Vagina (tissue), 2 donors: ENCODE data around the gene TMEM243. TPM values are rescaled to one million over a fixed set of nuclear protein-coding genes. Genes with fewer than 3 reads are reported as not detected.

Experiments used
- DNase-seq, 2 donors: peaks; one replicate each; pipeline ENCODE4 v3.0.0-alpha.2; 2017; ENCODE audit errors: extremely low spot score in 2 of 2
- H3K27ac ChIP-seq: fragments of 200-600 bp; sonication (generic); one replicate; pipeline ENCODE4 v1.5.1; 2019
- H3K27me3 ChIP-seq: fragments of 200-600 bp; sonication (generic); one replicate; pipeline ENCODE4 v1.5.1; 2019
- H3K36me3 ChIP-seq, 2 donors: fragments of 200-600 bp; sonication (generic); one replicate each; pipeline ENCODE4 v1.5.1; 2017 to 2019
- H3K4me1 ChIP-seq: fragments of 200-600 bp; sonication (generic); one replicate; pipeline ENCODE4 v1.5.1; 2019
- H3K4me3 ChIP-seq, 2 donors: fragments of 200-600 bp; sonication (generic); 1 replicate in 1 of 2; 2 replicates in 1 of 2; pipeline ENCODE4 v1.5.1; 2016 to 2019
- H3K9me3 ChIP-seq: fragments of 200-600 bp; sonication (generic); one replicate; pipeline ENCODE4 v1.5.1; 2019
- CTCF ChIP-seq, 3 experiments: fragments of 450-650 bp in 2 of 3; fragments of 200-600 bp in 1 of 3; sonication (generic) in 1 of 3; IDR thresholded peaks; one replicate each; pipeline ENCODE4 v1.5.1; 2017 to 2019; ENCODE audit warnings: antibody characterized with exemption in 3 of 3, mild to moderate bottlenecking in 2 of 3, moderate library complexity in 2 of 3
- POLR2A ChIP-seq, 2 donors: fragments of 450-650 bp; IDR thresholded peaks; one replicate each; pipeline ENCODE4 v1.6.1; 2017; ENCODE audit warnings: antibody characterized with exemption in 2 of 2, mild to moderate bottlenecking in 2 of 2, moderate library complexity in 2 of 2
- POLR2AphosphoS5 ChIP-seq, 2 donors: sonication (generic); formaldehyde crosslinking; IDR thresholded peaks; one replicate each; pipeline ENCODE4 v1.9.0; 2017; ENCODE audit warnings: antibody characterized with exemption in 2 of 2, mild to moderate bottlenecking in 2 of 2, low read depth in 1 of 2; ENCODE audit not compliant: insufficient read depth in 1 of 2
- intact Hi-C: fragments of 100-400 bp; cut with DNase I; formaldehyde crosslinking; loops from one replicate; pipeline ENCODE4 v1.15.1; 2023
- total RNA-seq: library from RNA; depleted of rRNA; stranded (reverse); fragments of >200 nt; gene quantifications from one replicate; pipeline ENCODE4 v1.2.3, GENCODE V29; 2016

TMEM243 gene
- total RNA-seq, 1 donor from 2014 or later = 36.6 TPM

- no peaks in the 10 kb centered on the region for H3K9me3 ChIP-seq
- no peaks in the 10 kb centered on the region for H3K4me1 ChIP-seq
- no peaks in the 10 kb centered on the region for H3K27me3 ChIP-seq
- intact Hi-C loops = no loop called here
- TF ChIP-seq CTCF (IDR thresholded peaks at IDR 0.05) (no peak), POLR2AphosphoS5 (IDR thresholded peaks at IDR 0.05; ENCODE audit: insufficient read depth in 1 of 2, low read depth in 1 of 2) (no peak), POLR2A (IDR thresholded peaks at IDR 0.05) (no peak)
- H3K36me3 ChIP-seq = peaks cover 0 to 79% of the 10 kb centered on the region in 2 donors
- DNase-seq = no peak
- no peak overlapping the region for H3K27ac ChIP-seq
- no peak overlapping the region for H3K4me3 ChIP-seq
Measured at GRCh38 chr7:87178320-87178719, 41.2 kb downstream of the TMEM243 start.

- no peak for DNase-seq
- intact Hi-C loops = no loop called here
- Histone ChIP-seq H3K9me3 (no peaks in the 10 kb centered on the region), H3K27ac (no peak overlapping the region), H3K27me3 (no peaks in the 10 kb centered on the region), H3K4me3 (no peak overlapping the region), H3K4me1 (no peaks in the 10 kb centered on the region), H3K36me3 (peaks cover 0 to 82% of the 10 kb centered on the region in 2 donors)
- TF ChIP-seq POLR2AphosphoS5 (IDR thresholded peaks at IDR 0.05; ENCODE audit: insufficient read depth in 1 of 2, low read depth in 1 of 2) = no peak
Measured at GRCh38 chr7:87173471-87173870, 46.1 kb downstream of the TMEM243 start.

GRCh38 chr7:87171282-87171934, 48.1 kb downstream of the TMEM243 start:
- H3K36me3 ChIP-seq = peaks cover 0 to 85% of the 10 kb centered on the region in 2 donors

GRCh38 chr7:87170828-87171227, 48.7 kb downstream of the TMEM243 start:
- TF ChIP-seq POLR2A (IDR thresholded peaks at IDR 0.05) (no peak), CTCF (IDR thresholded peaks at IDR 0.05) (no peak), POLR2AphosphoS5 (IDR thresholded peaks at IDR 0.05; ENCODE audit: insufficient read depth in 1 of 2, low read depth in 1 of 2) (no peak)
- no peak overlapping the region for H3K27ac ChIP-seq
- peaks cover 0 to 90% of the 10 kb centered on the region in 2 donors for H3K36me3 ChIP-seq
- no peak overlapping the region for H3K4me3 ChIP-seq
- H3K4me1 ChIP-seq = no peaks in the 10 kb centered on the region
- no peaks in the 10 kb centered on the region for H3K27me3 ChIP-seq
- H3K9me3 ChIP-seq = no peaks in the 10 kb centered on the region
- no peak for DNase-seq
- intact Hi-C loops = no loop called here

More at GRCh38 chr7:87171282-87171934, 48.1 kb downstream of the TMEM243 start:
- intact Hi-C loops = no loop called here
- DNase-seq = no peak
- Histone ChIP-seq H3K27ac (no peak overlapping the region), H3K27me3 (no peaks in the 10 kb centered on the region), H3K4me1 (no peaks in the 10 kb centered on the region), H3K9me3 (no peaks in the 10 kb centered on the region), H3K4me3 (no peak overlapping the region)
- no peak for TF ChIP-seq POLR2AphosphoS5 (IDR thresholded peaks at IDR 0.05; ENCODE audit: insufficient read depth in 1 of 2, low read depth in 1 of 2)
- no peak for TF ChIP-seq CTCF (IDR thresholded peaks at IDR 0.05)
- no peak for TF ChIP-seq POLR2A (IDR thresholded peaks at IDR 0.05)

GRCh38 chr7:87164433-87164832, 55.1 kb downstream of the TMEM243 start:
- no peak for DNase-seq

More at GRCh38 chr7:87164433-87164832, 55.1 kb downstream of the TMEM243 start:
- Histone ChIP-seq H3K4me1 (no peaks in the 10 kb centered on the region), H3K4me3 (no peak overlapping the region), H3K27ac (no peak overlapping the region), H3K36me3 (peaks cover 0 to 42% of the 10 kb centered on the region in 2 donors), H3K9me3 (no peaks in the 10 kb centered on the region), H3K27me3 (no peaks in the 10 kb centered on the region)
- TF ChIP-seq POLR2A (IDR thresholded peaks at IDR 0.05) (no peak), POLR2AphosphoS5 (IDR thresholded peaks at IDR 0.05; ENCODE audit: insufficient read depth in 1 of 2, low read depth in 1 of 2) (no peak), CTCF (IDR thresholded peaks at IDR 0.05) (no peak)
- intact Hi-C loops = no loop called here
